ENCODE data around the gene CA10. TPM values are rescaled to one million over a fixed set of nuclear protein-coding genes. Genes with fewer than 3 reads are reported as not detected.

Gene CA10
- total RNA-seq, 2 donors from 2014 or later: 0.91 TPM; not detected in 1

DNA sequence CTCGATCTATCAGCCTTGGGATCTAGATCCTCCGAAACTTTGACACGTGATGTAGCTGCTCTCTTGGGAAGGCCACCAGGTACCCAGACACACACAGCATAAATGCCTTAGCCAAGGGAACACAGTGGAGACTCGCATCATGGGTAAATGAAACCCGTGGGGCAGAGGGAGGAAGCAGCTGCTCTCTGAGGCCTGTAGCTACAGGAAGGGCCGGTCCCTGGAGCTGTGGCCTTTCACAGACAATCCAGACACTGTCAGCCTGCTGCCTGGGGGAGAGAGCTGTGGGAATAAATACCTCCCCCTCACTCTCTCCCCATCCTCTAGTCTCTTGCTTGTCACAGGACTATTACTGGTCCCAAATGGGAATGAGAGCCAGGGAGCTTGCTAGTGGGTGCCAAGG, 546.9 kb downstream of the CA10 start:
- intact Hi-C loops (cut with DNase I): no loop called here
- no peaks in the 10 kb centered on the region for H3K36me3 ChIP-seq
- no peaks in the 10 kb centered on the region for H3K9me3 ChIP-seq
- WGBS: 71% methylated on average over 6 of the region's 6 CpGs
- TF ChIP-seq, protein P1, sequence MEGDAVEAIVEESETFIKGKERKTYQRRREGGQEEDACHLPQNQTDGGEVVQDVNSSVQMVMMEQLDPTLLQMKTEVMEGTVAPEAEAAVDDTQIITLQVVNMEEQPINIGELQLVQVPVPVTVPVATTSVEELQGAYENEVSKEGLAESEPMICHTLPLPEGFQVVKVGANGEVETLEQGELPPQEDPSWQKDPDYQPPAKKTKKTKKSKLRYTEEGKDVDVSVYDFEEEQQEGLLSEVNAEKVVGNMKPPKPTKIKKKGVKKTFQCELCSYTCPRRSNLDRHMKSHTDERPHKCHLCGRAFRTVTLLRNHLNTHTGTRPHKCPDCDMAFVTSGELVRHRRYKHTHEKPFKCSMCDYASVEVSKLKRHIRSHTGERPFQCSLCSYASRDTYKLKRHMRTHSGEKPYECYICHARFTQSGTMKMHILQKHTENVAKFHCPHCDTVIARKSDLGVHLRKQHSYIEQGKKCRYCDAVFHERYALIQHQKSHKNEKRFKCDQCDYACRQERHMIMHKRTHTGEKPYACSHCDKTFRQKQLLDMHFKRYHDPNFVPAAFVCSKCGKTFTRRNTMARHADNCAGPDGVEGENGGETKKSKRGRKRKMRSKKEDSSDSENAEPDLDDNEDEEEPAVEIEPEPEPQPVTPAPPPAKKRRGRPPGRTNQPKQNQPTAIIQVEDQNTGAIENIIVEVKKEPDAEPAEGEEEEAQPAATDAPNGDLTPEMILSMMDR (IDR thresholded peaks at IDR 0.05): no peak
- no peak for TF ChIP-seq POLR2AphosphoS5 (IDR thresholded peaks at IDR 0.05)
- no peak for TF ChIP-seq POLR2A (IDR thresholded peaks at IDR 0.05)
- DNase-seq (ENCODE audit: low spot score): no peak
- H3K27me3 ChIP-seq (replicated peaks; ENCODE audit: insufficient read depth): no peaks in the 10 kb centered on the region
- no peaks in the 10 kb centered on the region for H3K4me1 ChIP-seq (replicated peaks)
- H3K27ac ChIP-seq: no peak overlapping the region
- H3K4me3 ChIP-seq: no peak overlapping the region

DNA sequence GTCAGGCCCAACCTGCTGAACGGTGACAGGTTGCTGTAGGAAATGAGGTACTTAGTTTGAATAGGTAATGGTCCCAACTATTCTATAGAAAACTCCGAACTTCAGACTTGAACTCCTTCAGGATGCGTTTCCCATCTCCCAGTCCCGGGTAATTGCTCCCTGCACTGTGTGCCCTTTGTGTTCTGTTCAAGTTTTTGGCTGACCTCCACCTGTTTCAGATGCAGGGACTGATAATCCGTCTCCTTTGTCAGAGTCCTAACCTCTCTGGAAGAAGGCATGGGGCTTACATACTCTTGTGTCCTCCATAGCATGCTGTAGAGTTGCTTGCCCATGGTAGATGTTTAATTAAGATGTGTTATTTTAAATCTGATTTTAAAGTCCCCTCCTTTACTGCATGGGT, 547.7 kb downstream of the CA10 start:
- Histone ChIP-seq H3K27me3 (replicated peaks; ENCODE audit: insufficient read depth) (no peaks in the 10 kb centered on the region), H3K4me1 (replicated peaks) (no peaks in the 10 kb centered on the region), H3K27ac (no peak overlapping the region), H3K36me3 (no peaks in the 10 kb centered on the region), H3K4me3 (no peak overlapping the region), H3K9me3 (no peaks in the 10 kb centered on the region)
- TF ChIP-seq POLR2AphosphoS5 (IDR thresholded peaks at IDR 0.05) (no peak), POLR2A (IDR thresholded peaks at IDR 0.05) (no peak)
- TF ChIP-seq, protein P1 (IDR thresholded peaks at IDR 0.05): no peak
- 51% methylated on average over 5 of the region's 5 CpGs for WGBS
- DNase-seq (ENCODE audit: low spot score): no peak
- intact Hi-C loops (cut with DNase I): no loop called here

DNA sequence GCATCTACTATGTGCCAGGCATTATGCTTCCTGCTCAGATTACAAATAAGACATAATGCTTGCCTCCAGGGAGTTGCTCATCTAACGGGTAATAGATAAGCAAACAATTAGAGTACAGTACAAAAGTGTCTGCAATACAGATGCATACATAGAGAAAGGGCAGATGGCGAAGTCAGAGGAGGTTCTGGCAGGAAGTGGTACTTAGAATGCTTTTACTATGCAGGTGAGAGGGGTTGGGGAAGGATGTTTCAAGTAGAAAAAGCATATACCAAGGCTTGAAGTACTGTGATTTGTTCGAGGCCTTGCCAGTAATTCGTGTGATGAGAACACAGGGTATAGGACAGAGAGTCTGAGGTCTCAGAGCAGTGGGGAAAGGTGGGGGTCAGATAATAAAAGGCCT, 548.4 kb downstream of the CA10 start:
- Histone ChIP-seq H3K4me3 (no peak overlapping the region), H3K9me3 (no peaks in the 10 kb centered on the region), H3K27ac (no peak overlapping the region), H3K36me3 (no peaks in the 10 kb centered on the region), H3K4me1 (replicated peaks) (no peaks in the 10 kb centered on the region), H3K27me3 (replicated peaks; ENCODE audit: insufficient read depth) (no peaks in the 10 kb centered on the region)
- TF ChIP-seq, protein P1 (IDR thresholded peaks at IDR 0.05): no peak
- TF ChIP-seq POLR2AphosphoS5 (IDR thresholded peaks at IDR 0.05) (no peak), POLR2A (IDR thresholded peaks at IDR 0.05) (no peak)
- DNase-seq (ENCODE audit: low spot score): no peak
- intact Hi-C loops (cut with DNase I): no loop called here
- 87% methylated on average over 4 of the region's 4 CpGs for WGBS

DNA sequence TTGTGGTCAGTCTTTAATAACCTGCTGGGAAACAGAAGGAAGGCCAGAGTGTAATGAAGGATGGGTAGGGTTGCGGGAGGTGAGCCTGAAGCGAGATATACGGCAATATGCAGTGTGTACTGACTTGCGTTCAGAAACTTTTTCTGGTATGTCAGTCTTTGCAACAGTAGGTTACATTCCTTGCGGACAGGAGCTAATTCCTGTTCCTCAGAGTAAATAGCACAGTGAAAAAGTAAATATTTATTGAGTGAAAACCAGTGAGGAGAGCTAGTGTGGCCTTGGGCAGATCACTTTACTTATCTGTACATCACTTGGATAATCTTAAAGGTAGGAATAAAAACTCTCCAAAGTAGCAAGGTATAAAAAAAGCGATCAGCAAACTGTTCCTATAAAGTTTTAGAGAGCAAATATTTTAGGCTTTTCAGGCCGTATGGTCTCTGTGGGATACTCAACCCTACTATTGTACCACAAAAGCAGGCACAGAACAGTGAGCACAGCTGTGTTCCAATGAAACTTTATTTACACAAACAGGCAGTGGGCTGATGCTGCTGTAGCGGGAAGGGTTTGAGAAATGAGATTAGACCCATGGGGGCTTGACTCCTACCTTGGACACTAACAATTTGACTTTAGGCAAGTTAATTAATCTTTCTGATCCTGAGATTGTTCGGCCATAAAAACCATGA, 550.1 kb downstream of the CA10 start:
- TF ChIP-seq POLR2A (IDR thresholded peaks at IDR 0.05) (no peak), POLR2AphosphoS5 (IDR thresholded peaks at IDR 0.05) (no peak)
- TF ChIP-seq, protein P1 (IDR thresholded peaks at IDR 0.05): no peak
- 70% methylated on average over 9 of the region's 9 CpGs for WGBS
- Histone ChIP-seq H3K9me3 (no peaks in the 10 kb centered on the region), H3K36me3 (no peaks in the 10 kb centered on the region), H3K27ac (no peak overlapping the region), H3K4me3 (no peak overlapping the region), H3K27me3 (replicated peaks; ENCODE audit: insufficient read depth) (no peaks in the 10 kb centered on the region), H3K4me1 (replicated peaks) (no peaks in the 10 kb centered on the region)
- DNase-seq (ENCODE audit: low spot score): no peak
- intact Hi-C loops (cut with DNase I): no loop called here

DNA sequence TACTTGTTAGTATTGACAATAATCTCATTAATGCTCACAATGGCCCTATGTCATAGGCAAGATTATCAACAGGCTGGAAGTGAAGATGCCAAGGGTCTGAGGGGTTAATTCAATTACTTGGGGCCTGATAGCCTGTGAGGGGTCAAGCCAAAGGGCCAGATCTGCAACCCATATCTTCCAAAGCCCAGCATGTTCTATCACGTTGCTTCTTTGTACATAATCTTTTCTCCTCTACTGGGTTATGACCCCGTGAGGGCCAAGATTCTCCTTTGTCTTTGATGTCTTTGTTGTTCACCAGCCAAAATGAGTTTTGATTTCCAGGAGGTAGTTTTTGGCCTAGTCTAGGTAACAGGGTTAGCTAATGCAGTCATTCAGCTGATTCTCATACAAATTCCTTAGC, 551.0 kb downstream of the CA10 start:
- WGBS: 64% methylated on average over 2 of the region's 2 CpGs
- TF ChIP-seq, protein P1 (IDR thresholded peaks at IDR 0.05): no peak
- TF ChIP-seq POLR2AphosphoS5 (IDR thresholded peaks at IDR 0.05) (no peak), POLR2A (IDR thresholded peaks at IDR 0.05) (no peak)
- H3K27ac ChIP-seq: no peak overlapping the region
- no peaks in the 10 kb centered on the region for H3K4me1 ChIP-seq (replicated peaks)
- intact Hi-C loops (cut with DNase I): no loop called here
- no peaks in the 10 kb centered on the region for H3K27me3 ChIP-seq (replicated peaks; ENCODE audit: insufficient read depth)
- no peaks in the 10 kb centered on the region for H3K9me3 ChIP-seq
- no peaks in the 10 kb centered on the region for H3K36me3 ChIP-seq
- DNase-seq (ENCODE audit: low spot score): no peak
- H3K4me3 ChIP-seq: no peak overlapping the region
